Liver (tissue), 9 donors: ENCODE results near the gene SLC12A2. TPM values are rescaled to one million over a fixed set of nuclear protein-coding genes. Genes with fewer than 3 reads are reported as not detected.

Source experiments
- DNase-seq: peaks from one replicate; pipeline ENCODE4 v3.0.0-alpha.2; 2017; ENCODE audit warnings: low spot score
- H3K27ac ChIP-seq, 2 donors: one replicate each; pipeline ENCODE4 v1.7.0; 2013; ENCODE audit warnings: inconsistent platforms in 2 of 2, low read length in 2 of 2, control low read depth in 1 of 2, low read depth in 1 of 2, mild to moderate bottlenecking in 1 of 2
- H3K27me3 ChIP-seq, 4 donors: one replicate each; pipeline versions ENCODE4 v1.6.1 to v1.7.0; 2013; ENCODE audit warnings: low read length in 3 of 4, inconsistent platforms in 1 of 4, mild to moderate bottlenecking in 1 of 4, moderate library complexity in 1 of 4; ENCODE audit not compliant: control insufficient read depth in 4 of 4, insufficient read depth in 4 of 4
- H3K36me3 ChIP-seq, 4 donors: one replicate each; pipeline versions ENCODE4 v1.6.1 to v1.7.0; 2013; ENCODE audit warnings: low read length in 3 of 4, mild to moderate bottlenecking in 3 of 4, low read depth in 1 of 4, moderate library complexity in 1 of 4; ENCODE audit not compliant: control insufficient read depth in 4 of 4, insufficient read depth in 3 of 4
- H3K4me1 ChIP-seq, 4 donors: one replicate each; pipeline versions ENCODE4 v1.6.1 to v1.7.0; 2013; ENCODE audit warnings: low read length in 3 of 4, mild to moderate bottlenecking in 3 of 4, moderate library complexity in 1 of 4; ENCODE audit not compliant: control insufficient read depth in 4 of 4, insufficient read depth in 4 of 4
- H3K4me3 ChIP-seq, 3 donors: one replicate each; pipeline versions ENCODE4 v1.6.1 to v1.7.0; 2013; ENCODE audit warnings: low read length in 3 of 3, control low read depth in 1 of 3, low read depth in 1 of 3, mild to moderate bottlenecking in 1 of 3
- H3K9ac ChIP-seq, 2 donors: one replicate each; pipeline ENCODE4 v1.7.0; 2013; ENCODE audit warnings: low read length in 2 of 2, mild to moderate bottlenecking in 2 of 2, moderate library complexity in 2 of 2, control low read depth in 1 of 2, low read depth in 1 of 2
- H3K9me3 ChIP-seq, 4 donors: one replicate each; pipeline versions ENCODE4 v1.6.1 to v1.7.0; 2013; ENCODE audit warnings: low read length in 3 of 4; ENCODE audit not compliant: control insufficient read depth in 4 of 4
- FOXA1 ChIP-seq: IDR thresholded peaks from 2 replicates; pipeline ENCODE4 v1.6.1; 2016; ENCODE audit warnings: antibody characterized with exemption
- FOXA2 ChIP-seq: IDR thresholded peaks from 2 replicates; pipeline ENCODE4 v1.6.1; 2016; ENCODE audit warnings: antibody characterized with exemption
- GABPA ChIP-seq, 2 donors: IDR thresholded peaks in 1 of 2; conservative IDR thresholded peaks in 1 of 2; 2 replicates each; pipeline ENCODE4 v1.6.1; 2016; ENCODE audit warnings: antibody characterized with exemption in 2 of 2, mild to moderate bottlenecking in 1 of 2, moderate library complexity in 1 of 2
- HNF4A ChIP-seq, 2 donors: conservative IDR thresholded peaks; 2 replicates each; pipeline ENCODE4 v1.6.1; 2016; ENCODE audit warnings: antibody characterized with exemption in 2 of 2, mild to moderate bottlenecking in 2 of 2
- HNF4G ChIP-seq: IDR thresholded peaks from 2 replicates; pipeline ENCODE4 v1.6.1; 2016; ENCODE audit warnings: antibody characterized with exemption
- JUND ChIP-seq, 2 donors: IDR thresholded peaks; 2 replicates each; pipeline ENCODE4 v1.6.1; 2016; ENCODE audit warnings: antibody characterized with exemption in 2 of 2
- NR2F2 ChIP-seq: IDR thresholded peaks from 2 replicates; pipeline ENCODE4 v1.6.1; 2016; ENCODE audit warnings: antibody characterized with exemption
- RXRA ChIP-seq, 2 donors: IDR thresholded peaks; 2 replicates each; pipeline ENCODE4 v1.6.1; 2017 to 2018; ENCODE audit warnings: antibody characterized with exemption in 2 of 2, mild to moderate bottlenecking in 1 of 2
- SP1 ChIP-seq: IDR thresholded peaks from 2 replicates; pipeline ENCODE4 v1.6.1; 2018; ENCODE audit warnings: antibody characterized with exemption, mild to moderate bottlenecking
- TAF1 ChIP-seq: conservative IDR thresholded peaks from 2 replicates; pipeline ENCODE4 v1.6.1; 2016; ENCODE audit warnings: antibody characterized with exemption, mild to moderate bottlenecking
- YY1 ChIP-seq: IDR thresholded peaks from 2 replicates; pipeline ENCODE4 v1.6.1; 2016; ENCODE audit warnings: antibody characterized with exemption, mild to moderate bottlenecking
- WGBS: extraction: QIAGEN DNeasy Blood & Tissue Kit; methylation state at CpG from one replicate; pipeline ENCODE4 v1.1.7; 2013; 5-methylcytosine and 5-hydroxymethylcytosine counted together
- polyA plus RNA-seq, 2 donors: library from polyadenylated mRNA; stranded (reverse) in 1 of 2; unstranded in 1 of 2; fragments of 200-250 nt in 1 of 2; fragments of >200 nt in 1 of 2; fragmentation: Nextera tagmentation in 1 of 2; extraction: Ambion mirVana in 1 of 2; gene quantifications; one replicate each; pipeline versions ENCODE4 v1.2.1 to v1.2.3, GENCODE V29; 2013 to 2015
- total RNA-seq, 2 donors: library from RNA; depleted of rRNA; stranded (reverse); fragments of >200 nt; gene quantifications; one replicate each; pipeline ENCODE4 v1.2.3, GENCODE V29; 2014
- TF ChIP-seq, protein P1 (sequence below): fragments of 150-350 bp; IDR thresholded peaks from 2 replicates; pipeline ENCODE4 v1.5.1; 2017; ENCODE audit warnings: improper control_type of control experiment, low read depth, low read length; ENCODE audit not compliant: missing input control
- TF ChIP-seq, protein P2 (sequence below): IDR thresholded peaks from 2 replicates; pipeline ENCODE4 v1.6.1; 2016; ENCODE audit warnings: antibody characterized with exemption, mild to moderate bottlenecking
- TF ChIP-seq, protein P3 (sequence below): IDR thresholded peaks from 2 replicates; pipeline ENCODE4 v1.6.1; 2016; ENCODE audit warnings: antibody characterized with exemption
- TF ChIP-seq, protein P4 (sequence below): IDR thresholded peaks from 2 replicates; pipeline ENCODE4 v1.6.1; 2016; ENCODE audit warnings: antibody characterized with exemption
- TF ChIP-seq, protein P5 (sequence below): IDR thresholded peaks from 2 replicates; pipeline ENCODE4 v1.6.1; 2016; ENCODE audit warnings: antibody characterized with exemption
- donor health status: healthy.
- donor health status: healthy.
- donor health status: healthy.
- donor health status: healthy.
- donor health status: healthy.

SLC12A2 gene
- total and polyA plus RNA-seq, 4 donors = 2.5 to 10.9 (median 5.7) TPM

DNA sequence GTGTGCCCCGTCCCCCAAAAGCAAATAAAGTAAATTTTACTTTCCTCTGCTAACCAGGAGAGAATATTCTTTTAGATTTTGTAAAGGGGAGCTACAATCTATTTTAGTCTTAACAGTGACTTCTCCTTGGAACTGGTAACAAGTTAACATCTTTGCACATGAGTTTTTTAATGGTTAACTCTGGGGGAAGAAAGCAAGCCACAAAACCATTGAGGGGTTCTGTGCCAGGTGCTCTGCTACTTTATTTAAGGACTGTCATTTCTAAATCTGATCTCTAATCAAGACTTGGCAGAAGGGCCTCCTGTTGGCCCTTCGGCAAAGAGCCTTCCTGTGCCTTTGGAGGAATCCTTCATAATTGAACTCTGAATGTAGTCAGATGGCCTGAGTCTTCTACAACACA lies 153.4 kb downstream of the SLC12A2 start:
- 62% methylated on average over 2 of the region's 2 CpGs for WGBS
- Histone ChIP-seq H3K9ac (no peak overlapping the region), H3K9me3 (no peaks in the 10 kb centered on the region), H3K36me3 (no peaks in the 10 kb centered on the region), H3K27ac (no peak overlapping the region), H3K4me1 (no peaks in the 10 kb centered on the region), H3K27me3 (peaks cover 0 to 4% (median 1%) of the 10 kb centered on the region in 4 donors), H3K4me3 (no peak overlapping the region)
- DNase-seq = no peak
- TF ChIP-seq FOXA2 (no peak), YY1 (no peak), RXRA (IDR thresholded peaks at IDR 0.05) (no peak), HNF4G (no peak), SP1 (no peak), GABPA (IDR thresholded peaks at IDR 0.05 in 1 of 2, conservative IDR thresholded peaks at IDR 0.05 in 1 of 2) (no peak), HNF4A (conservative IDR thresholded peaks at IDR 0.05) (no peak), NR2F2 (no peak), JUND (IDR thresholded peaks at IDR 0.05) (no peak)
- TF ChIP-seq, protein P1, sequence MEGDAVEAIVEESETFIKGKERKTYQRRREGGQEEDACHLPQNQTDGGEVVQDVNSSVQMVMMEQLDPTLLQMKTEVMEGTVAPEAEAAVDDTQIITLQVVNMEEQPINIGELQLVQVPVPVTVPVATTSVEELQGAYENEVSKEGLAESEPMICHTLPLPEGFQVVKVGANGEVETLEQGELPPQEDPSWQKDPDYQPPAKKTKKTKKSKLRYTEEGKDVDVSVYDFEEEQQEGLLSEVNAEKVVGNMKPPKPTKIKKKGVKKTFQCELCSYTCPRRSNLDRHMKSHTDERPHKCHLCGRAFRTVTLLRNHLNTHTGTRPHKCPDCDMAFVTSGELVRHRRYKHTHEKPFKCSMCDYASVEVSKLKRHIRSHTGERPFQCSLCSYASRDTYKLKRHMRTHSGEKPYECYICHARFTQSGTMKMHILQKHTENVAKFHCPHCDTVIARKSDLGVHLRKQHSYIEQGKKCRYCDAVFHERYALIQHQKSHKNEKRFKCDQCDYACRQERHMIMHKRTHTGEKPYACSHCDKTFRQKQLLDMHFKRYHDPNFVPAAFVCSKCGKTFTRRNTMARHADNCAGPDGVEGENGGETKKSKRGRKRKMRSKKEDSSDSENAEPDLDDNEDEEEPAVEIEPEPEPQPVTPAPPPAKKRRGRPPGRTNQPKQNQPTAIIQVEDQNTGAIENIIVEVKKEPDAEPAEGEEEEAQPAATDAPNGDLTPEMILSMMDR = no peak
- TF ChIP-seq, protein P2, sequence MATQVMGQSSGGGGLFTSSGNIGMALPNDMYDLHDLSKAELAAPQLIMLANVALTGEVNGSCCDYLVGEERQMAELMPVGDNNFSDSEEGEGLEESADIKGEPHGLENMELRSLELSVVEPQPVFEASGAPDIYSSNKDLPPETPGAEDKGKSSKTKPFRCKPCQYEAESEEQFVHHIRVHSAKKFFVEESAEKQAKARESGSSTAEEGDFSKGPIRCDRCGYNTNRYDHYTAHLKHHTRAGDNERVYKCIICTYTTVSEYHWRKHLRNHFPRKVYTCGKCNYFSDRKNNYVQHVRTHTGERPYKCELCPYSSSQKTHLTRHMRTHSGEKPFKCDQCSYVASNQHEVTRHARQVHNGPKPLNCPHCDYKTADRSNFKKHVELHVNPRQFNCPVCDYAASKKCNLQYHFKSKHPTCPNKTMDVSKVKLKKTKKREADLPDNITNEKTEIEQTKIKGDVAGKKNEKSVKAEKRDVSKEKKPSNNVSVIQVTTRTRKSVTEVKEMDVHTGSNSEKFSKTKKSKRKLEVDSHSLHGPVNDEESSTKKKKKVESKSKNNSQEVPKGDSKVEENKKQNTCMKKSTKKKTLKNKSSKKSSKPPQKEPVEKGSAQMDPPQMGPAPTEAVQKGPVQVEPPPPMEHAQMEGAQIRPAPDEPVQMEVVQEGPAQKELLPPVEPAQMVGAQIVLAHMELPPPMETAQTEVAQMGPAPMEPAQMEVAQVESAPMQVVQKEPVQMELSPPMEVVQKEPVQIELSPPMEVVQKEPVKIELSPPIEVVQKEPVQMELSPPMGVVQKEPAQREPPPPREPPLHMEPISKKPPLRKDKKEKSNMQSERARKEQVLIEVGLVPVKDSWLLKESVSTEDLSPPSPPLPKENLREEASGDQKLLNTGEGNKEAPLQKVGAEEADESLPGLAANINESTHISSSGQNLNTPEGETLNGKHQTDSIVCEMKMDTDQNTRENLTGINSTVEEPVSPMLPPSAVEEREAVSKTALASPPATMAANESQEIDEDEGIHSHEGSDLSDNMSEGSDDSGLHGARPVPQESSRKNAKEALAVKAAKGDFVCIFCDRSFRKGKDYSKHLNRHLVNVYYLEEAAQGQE = no peak
- TF ChIP-seq, protein P3, sequence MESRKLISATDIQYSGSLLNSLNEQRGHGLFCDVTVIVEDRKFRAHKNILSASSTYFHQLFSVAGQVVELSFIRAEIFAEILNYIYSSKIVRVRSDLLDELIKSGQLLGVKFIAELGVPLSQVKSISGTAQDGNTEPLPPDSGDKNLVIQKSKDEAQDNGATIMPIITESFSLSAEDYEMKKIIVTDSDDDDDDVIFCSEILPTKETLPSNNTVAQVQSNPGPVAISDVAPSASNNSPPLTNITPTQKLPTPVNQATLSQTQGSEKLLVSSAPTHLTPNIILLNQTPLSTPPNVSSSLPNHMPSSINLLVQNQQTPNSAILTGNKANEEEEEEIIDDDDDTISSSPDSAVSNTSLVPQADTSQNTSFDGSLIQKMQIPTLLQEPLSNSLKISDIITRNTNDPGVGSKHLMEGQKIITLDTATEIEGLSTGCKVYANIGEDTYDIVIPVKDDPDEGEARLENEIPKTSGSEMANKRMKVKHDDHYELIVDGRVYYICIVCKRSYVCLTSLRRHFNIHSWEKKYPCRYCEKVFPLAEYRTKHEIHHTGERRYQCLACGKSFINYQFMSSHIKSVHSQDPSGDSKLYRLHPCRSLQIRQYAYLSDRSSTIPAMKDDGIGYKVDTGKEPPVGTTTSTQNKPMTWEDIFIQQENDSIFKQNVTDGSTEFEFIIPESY = no peak
- TF ChIP-seq, protein P4, sequence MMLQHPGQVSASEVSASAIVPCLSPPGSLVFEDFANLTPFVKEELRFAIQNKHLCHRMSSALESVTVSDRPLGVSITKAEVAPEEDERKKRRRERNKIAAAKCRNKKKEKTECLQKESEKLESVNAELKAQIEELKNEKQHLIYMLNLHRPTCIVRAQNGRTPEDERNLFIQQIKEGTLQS = no peak

DNA sequence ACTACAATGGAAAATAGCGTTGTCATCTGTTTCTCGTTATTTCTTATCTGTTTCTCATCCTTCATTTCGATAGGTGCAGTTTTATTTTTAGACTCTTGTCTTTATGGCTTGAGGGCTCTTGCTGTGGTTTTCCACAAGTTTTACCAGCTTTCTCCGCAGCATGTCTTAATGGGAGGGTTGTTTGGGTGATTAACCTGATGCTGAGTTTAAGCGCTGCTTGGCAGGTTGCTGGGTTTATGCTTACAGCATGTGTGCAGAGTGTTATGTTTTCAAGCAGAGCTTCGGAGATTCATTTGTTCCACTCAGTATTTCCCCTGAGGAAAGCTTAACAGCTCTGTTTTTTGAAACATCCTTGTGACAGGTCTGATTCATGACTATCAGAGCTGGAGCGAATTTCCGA lies 154.0 kb downstream of the SLC12A2 start:
- no peak for DNase-seq
- Histone ChIP-seq H3K27ac (no peak overlapping the region), H3K4me1 (no peaks in the 10 kb centered on the region), H3K36me3 (no peaks in the 10 kb centered on the region), H3K9me3 (no peaks in the 10 kb centered on the region), H3K27me3 (peaks cover 0 to 4% (median 1%) of the 10 kb centered on the region in 4 donors), H3K4me3 (no peak overlapping the region), H3K9ac (no peak overlapping the region)
- TF ChIP-seq RXRA (IDR thresholded peaks at IDR 0.05) (no peak), HNF4A (conservative IDR thresholded peaks at IDR 0.05) (no peak), HNF4G (no peak), GABPA (IDR thresholded peaks at IDR 0.05 in 1 of 2, conservative IDR thresholded peaks at IDR 0.05 in 1 of 2) (no peak), FOXA1 (no peak), TAF1 (no peak)
- TF ChIP-seq, protein P5, sequence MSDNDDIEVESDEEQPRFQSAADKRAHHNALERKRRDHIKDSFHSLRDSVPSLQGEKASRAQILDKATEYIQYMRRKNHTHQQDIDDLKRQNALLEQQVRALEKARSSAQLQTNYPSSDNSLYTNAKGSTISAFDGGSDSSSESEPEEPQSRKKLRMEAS = no peak
- WGBS = 77% methylated on average over 8 of the region's 8 CpGs
